Ovary (tissue), 3 donors: ENCODE data around the gene ZNF892.

Source experiments
- EP300 ChIP-seq: sonication (generic); formaldehyde crosslinking; IDR thresholded peaks from one replicate; pipeline ENCODE4 v1.6.1; 2017; ENCODE audit warnings: antibody characterized with exemption
- POLR2A ChIP-seq: fragments of 450-650 bp; IDR thresholded peaks from one replicate; pipeline ENCODE4 v1.6.1; 2017; ENCODE audit warnings: antibody characterized with exemption, mild to moderate bottlenecking, moderate library complexity
- TF ChIP-seq, protein P1 (sequence below), 3 donors: fragments of 450-650 bp in 2 of 3; fragments of 200-600 bp in 1 of 3; IDR thresholded peaks; one replicate each; pipeline versions ENCODE4 v1.5.1 to v1.8.0; 2016 to 2022; ENCODE audit warnings: antibody characterized with exemption in 3 of 3, mild to moderate bottlenecking in 1 of 3
- donor health status: DM: no; HTN: no; CAD: no.

DNA sequence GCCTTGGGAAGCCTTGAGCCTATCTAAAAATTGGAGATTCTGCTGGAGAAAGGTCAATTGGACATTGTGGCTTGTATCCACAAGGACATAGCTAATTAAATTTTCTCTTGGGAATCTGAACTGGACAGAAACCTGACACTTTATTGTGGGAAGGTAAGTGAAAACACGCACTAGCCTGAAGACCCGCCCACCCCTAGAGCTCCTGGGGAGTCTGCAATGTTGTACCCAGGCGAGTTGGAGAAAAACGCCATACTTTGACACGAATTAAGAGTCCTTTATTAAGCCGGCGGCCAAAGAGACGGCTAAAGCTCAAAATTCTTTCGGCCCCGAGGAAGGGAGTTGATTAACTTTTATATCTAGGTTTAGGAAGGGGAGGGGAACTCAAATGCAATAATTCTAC is 1.2 kb upstream of the ZNF892 start:
- TF ChIP-seq POLR2A (no peak), EP300 (no peak)
- TF ChIP-seq, protein P1, sequence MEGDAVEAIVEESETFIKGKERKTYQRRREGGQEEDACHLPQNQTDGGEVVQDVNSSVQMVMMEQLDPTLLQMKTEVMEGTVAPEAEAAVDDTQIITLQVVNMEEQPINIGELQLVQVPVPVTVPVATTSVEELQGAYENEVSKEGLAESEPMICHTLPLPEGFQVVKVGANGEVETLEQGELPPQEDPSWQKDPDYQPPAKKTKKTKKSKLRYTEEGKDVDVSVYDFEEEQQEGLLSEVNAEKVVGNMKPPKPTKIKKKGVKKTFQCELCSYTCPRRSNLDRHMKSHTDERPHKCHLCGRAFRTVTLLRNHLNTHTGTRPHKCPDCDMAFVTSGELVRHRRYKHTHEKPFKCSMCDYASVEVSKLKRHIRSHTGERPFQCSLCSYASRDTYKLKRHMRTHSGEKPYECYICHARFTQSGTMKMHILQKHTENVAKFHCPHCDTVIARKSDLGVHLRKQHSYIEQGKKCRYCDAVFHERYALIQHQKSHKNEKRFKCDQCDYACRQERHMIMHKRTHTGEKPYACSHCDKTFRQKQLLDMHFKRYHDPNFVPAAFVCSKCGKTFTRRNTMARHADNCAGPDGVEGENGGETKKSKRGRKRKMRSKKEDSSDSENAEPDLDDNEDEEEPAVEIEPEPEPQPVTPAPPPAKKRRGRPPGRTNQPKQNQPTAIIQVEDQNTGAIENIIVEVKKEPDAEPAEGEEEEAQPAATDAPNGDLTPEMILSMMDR (IDR thresholded peaks at IDR 0.05): no peak
